Activated CD4-positive, alpha-beta T cell treated with anti-CD3 and anti-CD28 coated beads for 48 hours (primary cell): ENCODE results near the gene CFAP43.

Source experiments
- DNase-seq: peaks from one replicate; pipeline ENCODE4 v3.0.0-alpha.2; 2020

CFAP43 gene, protein sequence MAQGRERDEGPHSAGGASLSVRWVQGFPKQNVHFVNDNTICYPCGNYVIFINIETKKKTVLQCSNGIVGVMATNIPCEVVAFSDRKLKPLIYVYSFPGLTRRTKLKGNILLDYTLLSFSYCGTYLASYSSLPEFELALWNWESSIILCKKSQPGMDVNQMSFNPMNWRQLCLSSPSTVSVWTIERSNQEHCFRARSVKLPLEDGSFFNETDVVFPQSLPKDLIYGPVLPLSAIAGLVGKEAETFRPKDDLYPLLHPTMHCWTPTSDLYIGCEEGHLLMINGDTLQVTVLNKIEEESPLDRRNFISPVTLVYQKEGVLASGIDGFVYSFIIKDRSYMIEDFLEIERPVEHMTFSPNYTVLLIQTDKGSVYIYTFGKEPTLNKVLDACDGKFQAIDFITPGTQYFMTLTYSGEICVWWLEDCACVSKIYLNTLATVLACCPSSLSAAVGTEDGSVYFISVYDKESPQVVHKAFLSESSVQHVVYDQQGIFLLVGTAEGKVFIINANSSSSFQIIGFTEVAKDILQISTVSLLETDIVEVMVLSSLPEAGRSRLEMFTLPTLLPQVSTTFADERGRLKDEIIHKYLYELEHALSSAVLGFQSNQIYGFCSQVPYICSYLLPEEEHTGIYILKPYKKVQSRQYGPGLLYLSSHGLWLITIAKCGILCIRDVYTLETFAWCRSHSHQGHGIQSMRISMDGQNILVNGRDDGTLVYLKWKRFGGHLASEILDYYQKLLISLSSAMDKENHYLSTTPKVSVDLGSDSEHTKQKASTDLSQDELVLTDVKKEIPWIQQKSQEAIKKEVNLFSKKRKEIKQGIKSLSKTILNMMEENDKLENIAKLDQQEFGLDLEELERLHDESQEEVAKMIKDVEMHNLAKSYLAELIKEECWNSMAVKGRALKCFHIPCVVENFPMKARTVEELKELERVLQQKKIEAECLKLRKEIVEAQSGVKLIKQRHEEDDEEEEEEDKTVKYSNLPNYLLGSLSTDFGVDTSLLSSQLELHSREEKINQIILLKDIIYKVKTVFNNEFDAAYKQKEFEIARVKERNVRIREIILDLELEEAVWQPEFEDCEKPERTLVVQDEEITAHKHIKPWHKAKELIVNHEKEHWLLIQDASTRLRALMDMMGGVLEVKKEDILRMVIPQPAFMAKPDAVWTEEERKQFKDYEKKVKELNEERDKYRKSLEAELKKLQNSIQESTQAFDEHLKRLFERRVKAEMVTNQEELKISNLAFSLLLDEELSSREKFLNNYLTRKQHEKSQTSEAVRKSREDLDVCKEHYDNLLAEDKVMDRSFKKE (N-terminal part only)

DNA sequence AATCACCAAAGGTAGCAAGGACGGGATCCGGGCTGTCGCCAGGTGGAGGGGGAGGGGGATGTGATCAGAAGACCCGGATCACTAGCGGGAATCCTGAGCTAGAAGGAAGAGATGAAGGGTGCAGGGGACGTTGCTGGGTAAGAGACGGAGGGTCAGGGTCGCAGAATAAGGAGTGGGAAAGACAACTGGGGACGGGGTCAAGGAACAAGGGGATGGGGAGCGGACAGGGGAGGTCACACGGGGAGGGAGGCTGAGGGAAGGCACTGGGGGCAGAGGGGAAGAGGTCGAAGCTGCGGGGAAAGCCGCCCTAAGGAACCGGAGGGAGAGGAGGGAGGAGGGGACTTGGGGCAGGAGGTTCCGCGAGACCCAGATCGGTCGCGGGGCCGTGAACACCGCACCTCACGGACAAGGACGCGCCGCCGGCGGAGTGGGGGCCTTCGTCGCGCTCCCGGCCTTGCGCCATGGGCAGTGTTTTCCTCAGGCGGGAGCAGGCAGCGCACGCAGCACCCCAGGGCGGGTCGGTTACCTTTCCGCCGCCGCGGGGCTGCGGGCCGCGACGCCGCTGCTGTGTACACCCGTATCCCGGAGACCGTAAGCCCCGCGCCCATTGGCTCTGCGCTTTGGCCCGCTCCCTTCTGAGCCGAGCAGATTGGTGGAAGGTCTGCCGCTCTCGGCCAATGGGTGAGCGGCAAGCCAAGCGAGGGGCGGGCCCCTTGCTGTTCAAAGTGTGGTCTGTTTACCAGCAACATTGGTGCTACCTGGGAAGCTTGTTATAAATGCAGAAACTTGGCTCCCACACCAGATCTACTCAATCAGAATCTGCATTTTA is at the start of gene CFAP43:
TSS of gene CFAP43 (minus strand) at position 581 of the 829 bp plus-strand sequence. CDS start at position 463, 118 bp downstream.
- peak; percentile 100 for DNase-seq

DNA sequence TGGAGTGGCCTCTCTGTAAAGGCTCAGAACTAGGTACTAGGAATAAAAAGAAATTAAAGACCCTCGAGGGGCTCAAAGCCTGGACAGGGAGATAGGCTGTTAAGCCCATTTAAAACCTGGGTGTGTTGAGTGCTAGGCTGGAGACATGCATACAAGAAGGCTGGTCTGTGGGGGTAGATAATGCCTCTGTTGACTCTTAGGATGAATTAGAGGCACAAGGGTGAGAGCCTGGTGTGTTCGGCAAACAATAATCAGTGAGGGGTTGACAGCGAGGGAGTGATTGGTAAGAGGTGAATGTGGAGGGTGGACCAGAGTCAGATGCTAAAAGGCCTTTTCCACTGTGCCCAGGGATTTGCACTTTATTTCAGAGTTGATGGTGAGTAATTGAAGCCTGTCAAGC is 49.5 kb upstream of the CFAP43 start:
- DNase-seq: no peak

DNA sequence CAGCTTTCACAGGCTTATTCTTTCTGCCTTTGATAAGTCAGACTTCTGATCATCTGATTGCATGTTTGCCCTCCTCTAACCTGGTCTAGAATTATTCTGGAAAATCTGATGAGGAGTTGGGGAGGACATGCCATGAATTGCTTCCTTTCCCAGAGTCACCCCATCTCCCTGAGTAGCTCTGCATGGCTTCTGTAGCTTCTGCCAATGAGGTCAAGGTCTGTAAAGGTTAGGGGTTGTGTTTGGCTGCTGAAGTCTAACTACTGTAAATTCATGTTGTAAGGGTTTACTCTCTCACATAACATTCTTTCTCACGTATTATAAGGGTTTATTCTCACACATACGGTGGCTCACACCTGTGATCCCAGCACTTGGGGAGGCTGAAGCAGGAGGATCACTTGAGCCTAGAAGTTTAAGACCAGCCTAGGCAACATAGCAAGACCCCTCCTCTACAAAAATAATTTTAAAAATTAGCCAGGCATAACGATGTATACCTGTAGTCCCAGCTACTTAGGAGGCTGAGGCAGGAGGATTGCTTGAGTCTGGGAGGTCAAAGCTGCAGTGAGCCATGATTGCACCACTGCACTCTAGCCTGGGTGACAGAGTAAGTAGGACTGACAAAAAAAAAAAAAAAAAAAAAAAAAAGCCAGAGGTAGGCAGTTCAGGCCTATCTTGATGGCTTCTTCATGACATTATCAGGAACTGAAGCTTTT is 47.5 kb upstream of the CFAP43 start:
- no peak for DNase-seq

DNA sequence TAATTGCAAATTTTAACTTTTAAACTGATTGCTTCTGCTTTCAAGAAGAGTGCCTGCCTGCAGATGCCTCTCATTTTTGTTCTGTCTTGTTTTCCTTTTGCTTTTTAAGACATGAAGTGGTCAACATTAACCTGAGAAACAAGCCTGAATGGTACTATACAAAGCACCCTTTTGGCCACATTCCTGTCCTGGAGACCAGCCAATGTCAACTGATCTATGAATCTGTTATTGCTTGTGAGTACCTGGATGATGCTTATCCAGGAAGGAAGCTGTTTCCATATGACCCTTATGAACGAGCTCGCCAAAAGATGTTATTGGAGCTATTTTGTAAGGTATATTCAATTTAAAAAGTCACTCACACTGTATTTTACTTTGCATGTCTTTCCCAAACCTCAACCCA is 45.6 kb upstream of the CFAP43 start:
- no peak for DNase-seq

DNA sequence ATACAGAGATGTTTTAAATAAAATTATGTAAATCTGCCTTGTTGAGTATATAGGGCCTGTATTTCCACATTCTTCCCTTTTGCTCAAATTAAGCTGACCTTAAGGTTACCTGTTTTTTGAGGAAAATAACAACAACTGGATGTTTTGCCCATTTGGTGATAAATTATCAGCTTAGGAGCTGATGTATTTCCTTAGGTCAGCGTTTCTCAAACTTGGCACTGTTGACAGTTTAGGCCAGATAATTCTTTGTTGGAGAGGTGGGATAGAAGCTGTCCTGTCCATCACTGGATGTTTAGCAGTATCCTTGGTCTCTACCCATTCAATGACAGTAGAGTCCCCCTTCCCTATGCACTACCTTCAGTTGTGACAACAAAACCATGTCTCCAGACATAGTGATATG is 44.0 kb upstream of the CFAP43 start:
- no peak for DNase-seq

DNA sequence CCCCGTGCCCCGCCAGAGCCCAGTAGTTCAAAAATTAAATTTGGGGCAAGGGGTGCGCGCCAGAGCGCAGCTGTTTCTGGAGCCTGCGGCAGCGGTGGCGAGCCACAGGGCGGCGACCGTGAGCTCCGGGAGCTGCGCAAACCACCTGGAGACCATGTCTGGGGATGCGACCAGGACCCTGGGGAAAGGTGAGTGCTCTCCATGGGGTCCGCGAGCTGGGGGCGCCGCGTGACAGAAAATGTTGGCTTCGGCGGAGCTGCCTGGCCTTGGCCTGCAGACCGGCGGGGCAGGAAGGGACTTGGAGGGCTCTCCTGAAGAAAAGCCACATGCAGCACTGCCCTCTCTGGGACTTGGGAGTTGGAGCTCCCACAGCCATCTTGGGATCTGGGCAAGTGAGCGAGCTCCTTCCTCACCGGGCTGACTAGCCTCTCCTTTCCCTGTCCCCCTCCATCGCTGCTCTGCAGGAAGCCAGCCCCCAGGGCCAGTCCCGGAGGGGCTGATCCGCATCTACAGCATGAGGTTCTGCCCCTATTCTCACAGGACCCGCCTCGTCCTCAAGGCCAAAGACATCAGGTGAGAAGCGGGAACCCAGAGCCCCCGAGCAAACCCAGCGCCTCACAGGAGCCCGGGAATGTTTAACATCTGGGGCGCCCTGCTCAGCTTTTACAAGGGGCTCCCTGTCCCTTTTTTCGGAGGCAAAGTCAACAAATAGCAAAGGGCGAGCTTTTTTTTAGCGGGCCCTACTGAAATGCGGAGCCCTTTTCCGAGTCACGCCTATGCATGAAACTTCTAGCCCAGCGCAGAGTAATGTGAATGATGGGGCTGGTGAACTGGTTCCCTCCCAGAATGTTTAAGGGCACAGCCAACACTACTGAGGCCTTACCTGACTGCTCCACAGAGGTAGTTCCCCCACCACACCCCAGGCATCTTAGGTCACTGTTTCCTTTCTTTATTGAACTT is 42.9 kb upstream of the CFAP43 start:
- DNase-seq: peak; percentile 71

DNA sequence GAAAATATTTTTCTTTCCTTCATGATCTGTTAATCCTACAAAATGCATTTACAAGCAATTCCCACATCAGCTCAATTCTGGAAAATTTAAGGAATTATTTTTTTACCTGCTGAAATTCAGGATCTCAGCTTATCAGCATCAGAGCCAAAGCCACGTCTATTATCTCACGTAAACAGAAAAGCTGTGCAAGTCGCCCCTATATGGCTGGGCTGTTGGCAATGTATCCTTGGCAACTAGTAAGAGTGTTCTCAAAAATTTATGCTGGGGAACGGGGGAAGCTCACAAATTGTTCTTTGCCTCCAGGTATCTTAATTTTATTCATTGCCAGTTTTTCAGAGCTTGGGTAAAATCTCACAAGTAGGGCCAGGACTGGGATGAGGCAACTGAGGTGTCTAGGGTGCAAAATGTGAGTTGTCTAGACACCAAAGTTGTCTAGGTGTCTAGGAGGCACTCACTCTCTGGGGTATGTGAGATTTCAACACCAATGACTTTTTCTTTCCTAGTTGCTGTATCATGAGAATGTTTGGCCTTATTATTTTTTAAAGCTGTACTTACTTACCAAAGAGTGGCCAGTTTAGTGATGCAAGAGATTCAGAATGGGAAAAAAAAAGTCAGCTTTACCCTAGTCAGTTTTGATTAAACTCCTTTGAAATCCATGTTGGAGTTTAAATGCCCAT is 41.9 kb upstream of the CFAP43 start:
- DNase-seq: no peak

DNA sequence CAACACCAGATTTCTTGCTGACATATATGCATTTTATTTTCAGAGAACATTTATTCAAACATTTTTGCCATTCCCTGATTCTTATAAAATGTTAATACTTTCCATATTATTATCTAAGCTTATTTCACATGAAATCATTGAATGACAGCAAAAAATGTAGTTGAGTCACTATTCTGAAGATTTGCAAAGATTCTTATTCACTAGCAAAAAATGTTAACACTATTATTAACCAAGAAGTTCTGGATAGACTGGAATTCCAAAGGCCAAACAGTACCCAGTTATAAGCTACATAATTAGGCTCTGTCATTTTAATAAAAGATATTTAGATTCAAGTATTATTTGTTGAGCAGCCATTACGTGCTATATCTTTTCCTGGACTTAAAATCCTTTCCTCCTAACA is 41.1 kb upstream of the CFAP43 start:
- DNase-seq: no peak

DNA sequence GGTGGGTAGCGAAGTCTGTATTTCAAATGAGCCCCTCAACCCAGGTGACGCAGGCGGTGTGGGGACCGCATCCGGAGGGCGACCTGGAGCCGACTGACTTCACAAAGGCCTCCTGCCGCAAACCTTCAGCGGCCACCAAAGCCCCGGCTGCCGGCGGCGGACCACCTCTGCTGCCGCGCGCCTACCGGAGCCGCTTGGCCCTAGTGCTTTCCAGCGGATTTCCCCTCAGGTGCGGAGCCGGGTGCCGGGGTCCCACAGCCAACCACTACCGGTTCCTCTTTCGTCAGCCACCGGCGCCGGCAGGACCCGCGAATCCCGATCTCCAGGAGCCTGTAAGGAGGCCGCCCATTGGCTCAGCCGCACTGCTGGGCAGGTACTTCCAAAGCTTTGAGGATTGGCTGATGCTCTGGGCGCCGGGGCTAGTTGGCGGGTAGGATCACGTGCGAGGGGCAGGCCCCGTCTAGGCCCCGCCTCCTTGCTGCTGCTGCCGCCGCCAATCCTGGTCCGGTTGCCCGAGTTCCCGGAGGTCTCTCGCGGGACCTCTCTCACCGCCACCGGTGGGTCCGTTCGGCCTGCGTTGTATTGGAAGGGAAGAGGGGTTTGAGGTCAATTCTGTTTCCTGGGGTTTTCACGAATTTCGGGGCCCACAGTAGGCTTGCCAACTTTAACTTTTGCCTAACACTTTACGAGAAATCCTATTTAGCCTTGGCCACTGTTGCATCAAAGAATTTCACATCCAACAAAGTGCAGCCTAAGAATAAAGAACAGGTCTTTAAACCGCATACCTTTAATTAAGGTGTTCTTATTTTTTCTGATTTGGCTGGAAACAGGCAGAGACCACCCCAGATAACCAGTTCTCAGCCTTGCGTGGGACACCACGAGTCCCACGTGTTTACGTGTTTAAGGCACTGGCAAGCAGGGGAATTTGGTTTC is 36.8 kb upstream of the CFAP43 start, which contains the start of gene GSTO2:
TSS of gene GSTO2 (plus strand) at position 472 of the 933 bp plus-strand sequence. CDS start 5,732 bp downstream, outside the sequence.
- DNase-seq: peak; percentile 99

DNA sequence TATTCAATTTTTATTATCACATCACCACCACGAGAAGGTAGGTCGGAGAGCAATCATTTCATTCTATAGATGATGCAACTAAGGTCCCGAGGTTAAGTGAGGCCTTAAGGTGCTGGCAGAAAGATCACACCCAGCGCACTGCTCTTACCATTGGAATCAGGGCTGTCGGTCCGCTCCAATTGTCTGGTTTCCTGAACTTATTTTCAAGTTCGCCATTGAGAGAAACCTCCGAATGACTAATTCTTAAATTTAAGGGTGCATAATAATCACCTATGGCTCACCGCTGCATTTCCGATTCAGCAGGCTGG is 36.2 kb upstream of the CFAP43 start:
- no peak for DNase-seq

DNA sequence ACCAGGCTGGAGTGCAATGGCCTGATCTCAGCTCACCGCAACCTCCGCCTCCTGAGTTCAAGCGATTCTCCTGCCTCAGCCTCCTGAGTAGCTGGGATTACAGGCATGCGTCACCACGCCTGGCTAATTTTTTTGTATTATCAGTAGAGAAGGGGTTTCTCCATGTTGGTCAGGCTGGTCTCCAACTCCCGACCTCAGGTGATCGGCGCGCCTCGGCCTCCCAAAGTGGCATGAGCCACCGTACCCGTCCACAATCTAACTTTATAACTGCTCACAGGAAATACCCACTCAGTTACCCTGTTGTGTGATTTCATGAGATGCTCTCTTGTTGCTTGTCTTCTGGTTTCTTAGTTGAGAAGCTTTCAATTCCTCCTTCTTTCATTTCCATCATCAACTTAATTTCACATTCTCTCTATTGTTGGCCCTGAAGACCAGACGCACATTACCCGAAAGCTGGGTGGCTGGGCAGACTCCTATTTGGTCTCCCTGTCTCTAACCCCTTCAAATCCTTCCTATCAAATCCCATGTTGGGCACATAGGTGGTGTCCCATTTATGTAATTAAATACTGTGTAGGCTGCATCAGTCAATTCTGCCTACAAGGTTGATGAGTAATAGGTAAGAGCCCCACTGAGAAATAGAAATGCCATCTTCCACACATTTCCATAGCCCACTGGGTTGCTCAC is 35.7 kb upstream of the CFAP43 start:
- DNase-seq: peak; percentile 56

DNA sequence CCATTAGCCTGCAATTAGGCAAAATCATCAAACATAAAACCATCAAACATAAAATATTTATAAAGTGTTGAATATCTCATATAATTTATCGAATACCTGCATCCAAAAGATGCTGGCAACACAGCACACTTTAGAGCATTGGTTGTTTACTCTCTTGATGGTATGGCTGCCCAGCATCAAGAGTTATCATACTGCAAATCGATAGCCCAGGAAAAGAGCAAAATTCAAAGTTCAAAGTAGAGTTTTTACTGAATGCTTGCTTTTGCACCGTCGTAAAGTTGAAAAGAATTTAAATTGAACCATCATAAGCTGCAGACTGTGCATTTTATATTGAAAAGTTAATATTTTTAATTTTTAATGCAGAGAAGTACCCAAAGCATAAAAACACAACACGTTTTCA is 32.6 kb upstream of the CFAP43 start:
- no peak for DNase-seq

DNA sequence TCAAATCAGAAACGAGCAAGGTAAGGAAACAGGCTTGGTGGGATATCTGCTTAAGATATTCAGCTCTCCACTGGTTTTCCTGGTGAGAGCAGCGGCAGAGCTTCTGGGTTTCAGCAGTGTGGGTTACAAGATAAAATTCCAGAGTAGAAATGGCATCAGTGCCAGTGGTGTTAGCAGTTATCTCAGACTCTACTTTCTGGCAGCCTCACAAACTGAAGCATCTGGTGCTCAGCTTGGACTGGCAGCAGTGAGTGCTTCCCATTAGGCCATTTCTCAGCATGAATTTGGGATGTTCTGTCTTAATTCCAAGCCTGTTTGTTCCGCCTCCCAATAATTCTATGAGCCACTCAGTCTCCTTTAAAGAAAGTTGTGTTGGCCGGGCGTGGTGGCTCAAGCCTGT is 29.9 kb upstream of the CFAP43 start:
- no peak for DNase-seq

DNA sequence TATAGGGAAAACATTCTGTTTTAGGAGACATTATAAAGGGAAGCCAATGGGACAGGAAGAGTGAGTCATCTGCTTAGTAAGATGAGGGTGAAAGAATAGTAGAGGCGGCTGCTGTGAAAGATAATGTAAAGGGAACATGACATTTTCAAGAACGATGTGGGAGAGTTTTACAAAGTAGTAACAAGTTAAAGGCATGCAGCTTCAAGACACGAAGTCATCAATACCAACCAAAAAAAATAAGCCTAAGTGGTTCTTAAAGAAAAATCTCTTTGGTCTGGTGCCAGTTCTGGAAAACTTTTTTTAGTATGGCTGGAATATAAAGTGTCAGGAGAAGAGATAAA is 28.6 kb upstream of the CFAP43 start:
- no peak for DNase-seq

DNA sequence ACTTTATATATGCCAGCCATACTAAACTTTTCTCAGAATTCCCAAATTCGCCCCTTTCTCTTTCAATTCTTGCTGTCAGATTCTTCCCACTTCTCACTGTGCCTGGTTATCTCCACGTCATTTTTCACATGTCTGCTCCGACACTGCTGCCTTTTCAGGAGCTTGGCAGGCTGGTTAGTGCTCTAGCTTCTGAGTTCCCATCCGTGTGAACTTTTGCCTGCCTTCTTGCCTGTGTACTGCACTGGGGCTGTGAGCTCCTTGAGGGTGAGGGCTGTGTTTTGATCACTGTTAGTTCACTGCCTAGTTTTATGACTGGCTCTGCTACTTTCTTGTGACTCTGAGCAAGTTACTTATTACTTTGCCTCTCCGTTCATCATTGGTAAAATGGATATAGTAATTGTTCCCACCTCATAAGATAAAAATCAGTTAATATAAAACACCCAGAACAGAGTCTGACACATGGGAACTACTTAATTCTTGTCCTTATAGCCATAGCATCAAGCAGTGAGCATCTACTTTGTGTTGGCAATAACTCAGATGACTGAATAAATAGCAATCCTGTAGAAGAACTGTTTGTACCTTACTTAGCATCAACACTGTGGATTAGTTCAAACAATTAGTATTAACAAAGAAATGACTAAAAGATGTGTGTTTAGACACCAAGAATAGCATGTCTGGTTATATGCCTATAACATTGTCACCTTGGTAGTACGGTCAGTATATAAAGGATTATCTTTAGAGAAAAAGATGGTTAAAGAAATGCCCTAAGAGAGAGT is 28.0 kb upstream of the CFAP43 start:
- no peak for DNase-seq

DNA sequence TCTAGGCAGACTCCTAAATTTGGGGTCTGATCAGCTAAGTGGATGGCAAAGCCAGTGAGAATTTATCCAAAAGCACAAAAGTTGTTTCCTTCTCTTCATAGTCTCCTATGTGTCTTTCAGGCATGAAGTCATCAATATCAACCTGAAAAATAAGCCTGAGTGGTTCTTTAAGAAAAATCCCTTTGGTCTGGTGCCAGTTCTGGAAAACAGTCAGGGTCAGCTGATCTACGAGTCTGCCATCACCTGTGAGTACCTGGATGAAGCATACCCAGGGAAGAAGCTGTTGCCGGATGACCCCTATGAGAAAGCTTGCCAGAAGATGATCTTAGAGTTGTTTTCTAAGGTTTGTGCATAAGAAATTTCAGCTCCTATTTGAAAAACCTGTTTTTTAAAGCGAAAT is 27.3 kb upstream of the CFAP43 start:
- no peak for DNase-seq

DNA sequence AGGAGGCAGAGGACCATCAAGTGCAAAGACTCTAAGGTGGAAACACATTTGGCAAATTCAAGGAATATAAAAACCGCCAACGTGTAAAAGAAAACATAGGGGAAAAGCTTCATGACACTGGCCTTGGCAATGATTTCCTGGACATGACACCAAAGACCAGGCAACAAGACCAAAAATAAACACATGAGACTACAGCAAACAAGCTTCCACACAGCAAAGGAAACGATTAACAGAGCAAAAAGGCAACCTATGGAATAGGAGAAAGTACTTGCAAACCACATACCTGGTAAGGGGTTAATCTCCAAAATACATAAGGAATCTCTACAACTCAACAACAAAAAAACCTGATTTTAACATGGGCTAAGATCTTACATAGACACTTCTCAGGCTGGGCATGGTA is 26.0 kb upstream of the CFAP43 start:
- DNase-seq: no peak
